ENCODE results near the gene PPP1R11.
"Not testable (repeated sequence)": the region's sequence is repeated elsewhere in the genome, so short reads cannot be mapped to it uniquely, and the experiment has no call there.

Gene PPP1R11, protein sequence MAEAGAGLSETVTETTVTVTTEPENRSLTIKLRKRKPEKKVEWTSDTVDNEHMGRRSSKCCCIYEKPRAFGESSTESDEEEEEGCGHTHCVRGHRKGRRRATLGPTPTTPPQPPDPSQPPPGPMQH

DNA sequence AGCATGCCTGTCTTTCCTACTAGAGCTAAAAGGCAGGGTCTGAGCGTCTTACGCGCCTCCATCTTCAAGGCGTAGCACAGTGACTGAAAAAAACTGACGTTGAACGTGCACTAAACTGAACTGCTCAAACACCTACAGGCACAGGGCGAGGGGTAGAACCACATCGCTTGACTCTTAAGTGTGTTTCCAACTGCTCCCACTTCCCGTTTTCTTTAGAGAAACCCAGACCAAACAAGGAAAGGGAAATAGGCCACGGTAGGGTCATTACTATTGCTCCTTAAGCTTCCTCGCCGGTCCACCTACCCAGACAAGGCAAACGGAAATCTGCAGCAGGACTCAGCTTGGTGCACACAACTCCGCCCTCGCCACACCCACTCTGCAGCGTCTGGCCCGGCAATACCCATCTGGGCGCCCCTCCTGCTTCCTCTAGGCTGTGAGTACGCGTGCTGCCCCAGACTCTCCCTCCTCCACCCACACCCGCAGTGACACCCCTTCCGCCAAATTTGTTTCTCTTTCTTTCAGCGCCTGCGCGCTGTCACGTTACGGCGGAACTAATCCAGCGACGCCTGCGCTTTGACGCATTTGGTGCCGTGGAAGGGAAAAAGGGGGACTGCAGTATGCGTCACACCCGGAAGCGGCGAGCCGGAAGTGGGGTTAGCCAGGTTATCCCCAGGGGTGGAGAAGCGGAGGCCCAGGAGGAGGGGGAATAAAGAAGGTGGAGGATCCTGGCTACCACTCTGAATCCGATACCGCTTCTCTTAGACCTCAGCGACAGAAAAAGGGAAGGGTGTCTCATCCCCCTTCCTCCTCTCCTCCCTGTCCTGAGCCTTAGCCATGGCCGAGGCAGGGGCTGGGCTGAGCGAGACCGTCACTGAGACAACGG, at the start of gene PPP1R11:
PPP1R11 (plus strand) TSS at position 622 of the 883 bp plus-strand sequence; CDS start at position 835, 213 bp downstream.
- peak; percentile 99 to 100 (median 99) for DNase-seq

DNA sequence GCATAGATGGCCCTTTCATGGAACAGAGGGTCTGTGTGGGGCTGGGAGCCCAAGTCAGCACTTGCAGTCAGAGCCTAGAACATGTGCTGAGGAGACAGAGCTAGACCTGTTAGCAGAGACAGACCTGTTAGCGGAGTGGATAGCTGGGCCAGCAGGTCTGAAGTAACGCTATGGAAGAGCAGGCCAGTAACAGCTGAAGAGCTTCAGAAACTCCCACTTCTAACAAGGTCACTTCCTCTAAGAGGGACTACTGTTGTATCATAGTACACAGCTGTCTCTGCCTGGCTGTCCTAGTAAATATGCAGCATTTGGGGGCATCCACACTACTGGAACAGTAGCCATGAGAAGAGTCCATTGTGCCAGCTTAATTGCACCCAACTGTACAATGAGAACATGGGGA, 47.2 kb upstream of the PPP1R11 start:
- no peak for DNase-seq

DNA sequence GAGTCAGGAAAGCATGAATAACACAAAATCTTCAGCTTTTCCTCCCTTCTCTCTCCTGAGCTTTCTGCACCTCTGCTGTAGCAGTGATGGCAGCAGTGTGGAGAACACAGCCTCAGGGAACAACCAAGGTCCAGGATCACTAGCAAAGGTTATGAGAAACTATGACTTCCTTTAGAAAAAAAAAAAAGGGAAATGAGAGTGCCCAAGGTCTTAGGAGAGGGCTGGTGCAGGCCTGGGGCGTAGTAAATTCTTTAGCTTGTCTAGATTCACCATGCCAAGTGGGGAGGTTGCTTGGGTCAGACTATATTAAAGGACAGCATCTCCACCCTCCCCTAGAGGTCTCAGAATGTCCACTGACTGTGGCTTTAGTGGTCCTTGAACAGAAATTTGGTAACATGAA, 46.4 kb upstream of the PPP1R11 start:
- DNase-seq = peak in 2 of 3 donors; percentile 12 to 28

DNA sequence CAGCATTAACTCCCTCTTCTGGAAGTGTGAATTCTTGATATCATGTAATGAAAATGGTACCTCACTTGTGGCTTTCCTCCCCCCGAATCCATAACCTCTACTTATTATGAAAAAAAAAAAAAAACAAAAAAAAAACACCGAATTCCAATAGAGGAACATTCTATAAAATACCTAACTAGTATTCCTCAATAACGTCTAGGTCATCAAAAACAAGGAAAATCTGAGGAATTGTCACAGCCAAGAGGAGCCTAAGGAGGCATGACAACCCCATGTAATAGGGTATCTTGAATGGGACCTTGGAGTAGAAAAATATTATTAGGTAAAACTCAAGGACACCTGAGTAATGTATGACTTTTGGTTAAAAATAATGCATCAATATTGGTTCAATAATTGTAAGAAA, 44.8 kb upstream of the PPP1R11 start:
- DNase-seq = no peak

DNA sequence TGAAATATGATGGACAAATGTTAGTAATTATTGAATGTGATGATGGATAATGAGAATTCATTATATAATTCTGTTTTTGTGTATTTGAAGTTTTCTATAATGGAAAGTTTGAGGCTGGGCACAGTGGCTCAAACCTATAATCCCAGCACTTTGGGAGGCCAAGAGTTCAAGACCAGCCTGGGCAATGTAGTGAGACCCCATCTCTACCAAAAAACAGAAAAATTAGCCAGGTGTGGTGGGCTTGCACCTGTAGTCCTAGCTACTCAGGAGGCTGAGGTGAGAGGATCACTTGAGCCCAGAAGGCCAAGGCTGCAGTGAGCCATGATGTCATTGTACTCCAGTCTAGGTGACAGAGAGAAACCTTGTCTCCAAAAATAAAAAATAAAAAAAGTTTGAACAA, 44.3 kb upstream of the PPP1R11 start:
- not testable (repeated sequence) for DNase-seq

DNA sequence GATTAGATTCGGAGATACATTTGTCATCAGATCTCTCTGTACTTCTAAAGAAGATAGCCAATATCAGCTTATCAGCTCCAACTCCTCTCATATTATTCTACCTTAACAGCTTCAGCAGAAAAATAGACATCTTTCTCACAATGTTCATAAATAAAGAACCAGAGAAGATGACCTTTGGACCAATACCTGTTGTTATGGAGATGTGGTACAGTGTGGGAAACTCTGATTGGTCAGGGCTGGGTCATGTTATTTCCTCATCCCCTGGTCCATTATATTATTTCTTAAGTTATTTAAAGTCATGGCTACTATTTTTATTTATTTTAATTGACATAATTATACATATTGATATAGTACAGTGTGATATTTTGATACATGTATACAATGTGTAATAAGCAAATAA, 41.8 kb upstream of the PPP1R11 start:
- no peak for DNase-seq

DNA sequence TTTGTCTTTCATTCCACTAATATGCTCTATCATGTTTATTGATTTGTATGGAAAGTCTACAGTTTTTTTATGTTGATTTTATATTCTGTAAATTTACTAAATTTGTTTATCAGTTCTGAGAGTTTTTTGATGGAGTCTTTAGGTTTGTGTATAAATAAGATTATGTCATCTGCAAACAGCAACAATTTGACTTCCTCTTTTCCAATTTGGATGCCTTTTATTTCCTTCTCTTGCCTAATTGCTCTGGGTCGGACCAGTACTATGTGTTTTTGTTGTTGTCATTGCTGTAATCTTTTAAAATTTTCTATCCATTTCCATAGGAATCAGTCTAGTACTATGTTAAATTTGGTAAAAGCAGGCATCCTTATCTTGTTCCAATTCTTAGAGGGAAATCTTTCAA, 37.4 kb upstream of the PPP1R11 start:
- peak; percentile 16 to 46 (median 40) for DNase-seq

DNA sequence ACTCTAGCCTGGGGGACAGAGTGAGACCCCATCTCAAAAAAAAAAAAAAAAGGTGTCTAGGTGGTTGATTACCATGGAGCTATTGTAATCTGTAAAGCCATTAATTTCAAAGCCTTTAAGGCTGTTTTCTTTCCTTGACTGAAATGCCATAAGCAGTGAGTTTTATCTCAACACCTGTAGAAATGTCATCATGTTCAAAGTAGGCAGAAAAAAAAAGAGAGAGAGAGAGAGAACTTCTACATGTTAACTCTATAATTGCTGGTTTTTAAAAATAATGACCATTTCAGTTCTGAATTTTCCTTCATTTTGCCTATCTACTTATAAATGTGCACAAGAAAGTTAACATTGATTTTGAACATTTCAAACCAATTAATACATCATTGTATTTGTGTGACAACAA, 35.6 kb upstream of the PPP1R11 start:
- DNase-seq = no peak

DNA sequence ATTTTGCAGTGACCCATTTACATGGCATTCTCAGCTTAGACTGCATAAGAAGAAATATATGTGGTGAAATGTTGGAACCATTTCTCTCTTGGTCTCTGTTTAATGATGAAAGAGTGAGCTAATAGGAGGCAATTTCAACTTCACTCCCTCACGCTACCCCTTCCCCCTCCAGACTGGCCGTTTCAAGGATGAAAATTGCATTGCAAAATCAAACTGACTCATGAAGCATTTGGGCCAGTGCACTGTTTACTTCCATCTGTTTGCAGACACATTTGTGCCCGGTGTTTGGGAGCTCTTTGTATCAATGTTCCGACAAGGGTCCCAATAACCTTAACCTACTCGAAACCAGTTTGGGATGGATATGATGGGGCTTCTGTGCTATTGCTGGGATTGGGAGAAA, 33.6 kb upstream of the PPP1R11 start:
- peak; percentile 65 to 87 (median 79) for DNase-seq

DNA sequence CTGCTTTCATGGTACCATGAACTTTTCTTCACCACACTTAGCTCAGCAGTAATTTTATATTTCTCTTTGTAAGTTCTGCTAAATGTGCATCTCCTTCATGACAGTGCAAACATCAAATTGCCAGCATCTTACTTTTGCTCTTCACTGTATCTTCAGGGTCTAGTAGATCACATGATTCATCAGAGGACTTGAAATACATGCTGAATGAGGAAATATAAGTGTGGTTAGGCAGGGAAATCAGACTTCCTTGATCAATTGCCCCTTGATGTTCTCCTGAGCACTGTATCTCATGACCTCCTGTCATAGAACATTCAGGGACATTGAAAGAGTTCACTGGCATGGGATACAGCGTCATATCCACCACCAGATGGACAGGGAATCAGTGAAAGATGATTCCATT, 31.2 kb upstream of the PPP1R11 start:
- DNase-seq = peak in 1 of 3 donors; percentile 18

DNA sequence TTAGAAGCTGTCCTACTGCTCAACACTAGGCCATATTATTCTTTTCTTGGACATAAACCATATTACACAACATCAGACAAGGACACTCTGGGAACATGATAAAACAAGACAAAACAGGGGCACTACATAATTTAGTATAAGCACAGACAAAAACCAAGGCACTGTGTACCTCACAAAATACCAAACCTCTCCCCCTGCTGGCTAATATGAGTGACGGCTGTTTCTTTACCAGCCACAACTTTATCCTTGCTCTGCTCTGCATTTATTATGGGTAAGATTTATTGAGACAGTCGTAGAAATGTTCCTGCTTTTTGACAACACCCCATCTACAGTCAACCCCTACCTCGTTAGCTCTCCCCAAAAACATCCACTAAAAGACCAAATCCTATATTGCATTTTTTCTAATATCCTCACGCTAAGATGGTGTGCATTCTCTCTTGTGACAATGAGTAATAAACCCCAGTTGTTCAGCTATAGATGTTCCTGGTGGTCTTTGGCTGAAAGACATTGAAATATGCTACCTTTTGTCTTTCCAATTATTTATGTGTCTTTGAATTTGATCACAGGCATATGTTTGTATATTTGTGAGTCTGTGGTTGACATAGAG, 29.7 kb upstream of the PPP1R11 start:
- DNase-seq = peak; percentile 36 to 56 (median 45)

DNA sequence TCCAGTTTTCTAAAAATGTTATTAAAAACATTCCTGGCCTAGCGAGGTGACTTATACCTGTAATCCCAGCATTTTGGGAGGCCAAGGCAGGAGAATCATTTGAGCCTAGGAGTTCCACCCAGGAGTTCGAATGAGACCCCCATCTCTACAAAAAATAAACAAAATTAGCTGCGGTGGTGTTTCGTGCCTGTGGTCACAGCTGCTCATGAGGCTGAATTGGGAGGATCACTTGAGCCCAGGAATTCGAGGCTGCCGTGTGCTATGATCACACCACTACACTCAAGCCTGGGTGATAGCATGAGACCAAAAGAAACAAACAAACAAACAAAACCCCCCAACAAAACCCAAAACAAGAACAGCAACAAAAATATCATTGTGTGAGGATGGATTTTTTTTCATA, 25.8 kb upstream of the PPP1R11 start:
- DNase-seq = no peak

DNA sequence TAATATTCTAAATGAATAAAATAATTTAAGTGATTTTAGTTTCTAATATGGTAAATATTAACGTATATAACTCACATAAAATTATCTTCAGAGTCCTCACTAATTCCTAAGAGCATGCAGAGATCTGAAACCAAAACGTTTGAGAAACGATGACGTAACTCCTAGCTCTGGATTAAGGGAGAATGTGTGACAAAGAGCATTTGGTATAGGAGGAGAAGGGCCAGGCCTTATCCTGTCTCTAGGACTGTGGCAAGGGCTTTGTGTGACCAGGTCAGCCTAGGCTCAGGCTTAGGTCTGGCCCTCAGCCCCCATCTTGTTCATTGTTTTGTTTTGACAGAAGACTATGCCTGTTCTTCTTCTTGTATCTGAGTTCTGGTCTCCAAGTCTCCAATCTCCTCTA, 25.2 kb upstream of the PPP1R11 start:
- DNase-seq = peak in 1 of 3 donors; percentile 29

DNA sequence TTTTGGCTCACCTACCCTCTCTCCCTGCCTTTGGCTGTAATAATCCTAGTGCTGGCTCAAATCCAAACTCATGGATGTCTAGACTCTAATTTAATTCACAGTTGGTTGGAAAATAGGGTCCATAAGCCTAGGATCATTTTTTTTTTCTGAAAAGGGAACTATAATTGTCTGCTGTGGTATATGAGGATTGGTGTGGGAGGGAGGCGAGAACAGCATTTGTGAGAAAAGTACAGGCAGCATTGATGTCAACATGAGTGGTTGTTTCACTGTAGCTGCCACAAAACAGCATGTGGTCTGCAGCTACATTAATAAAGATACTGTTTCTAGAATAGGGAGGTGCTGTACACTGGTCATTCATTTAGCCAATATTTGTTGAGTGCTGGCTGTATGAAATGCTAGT, 24.5 kb upstream of the PPP1R11 start:
- DNase-seq = peak; percentile 66 to 73 (median 71)

DNA sequence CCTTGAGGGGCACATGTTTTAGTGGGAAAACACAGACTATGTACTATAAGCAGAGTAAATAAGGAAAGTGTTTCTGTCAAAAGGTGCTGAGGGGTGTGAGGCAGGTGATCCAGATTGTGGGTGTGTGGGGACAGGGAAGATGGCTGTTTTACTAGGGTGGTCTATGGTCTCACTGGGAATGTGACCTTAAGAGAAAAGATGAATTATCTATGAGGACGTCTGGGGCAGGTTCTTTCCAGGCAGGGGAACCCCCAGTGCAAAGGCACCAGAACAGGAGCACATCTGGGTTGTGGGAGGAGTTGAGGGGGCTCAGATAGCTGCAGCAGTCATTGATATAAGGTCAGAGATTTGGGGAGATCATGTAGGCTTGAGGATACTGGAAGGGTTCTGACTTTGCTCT, 24.1 kb upstream of the PPP1R11 start:
- no peak for DNase-seq

DNA sequence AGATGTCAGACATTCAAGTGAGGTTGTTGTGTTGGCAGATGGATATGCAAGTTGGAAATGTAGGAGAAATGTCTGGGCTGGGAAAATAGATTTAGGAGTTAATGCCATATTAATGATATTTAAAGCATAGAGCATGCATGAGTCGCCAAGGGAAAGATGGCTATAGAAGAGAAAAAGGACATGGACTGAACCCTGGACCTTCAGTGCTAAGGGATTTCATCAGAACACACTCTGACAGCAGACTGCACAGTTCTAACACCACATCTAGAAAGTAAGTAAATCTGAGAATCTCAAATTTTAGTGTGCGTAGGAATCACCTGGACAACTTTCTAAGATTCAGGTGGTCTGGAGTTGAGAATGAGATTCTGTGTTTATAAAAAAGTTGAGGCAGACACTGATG, 23.3 kb upstream of the PPP1R11 start:
- DNase-seq = no peak

DNA sequence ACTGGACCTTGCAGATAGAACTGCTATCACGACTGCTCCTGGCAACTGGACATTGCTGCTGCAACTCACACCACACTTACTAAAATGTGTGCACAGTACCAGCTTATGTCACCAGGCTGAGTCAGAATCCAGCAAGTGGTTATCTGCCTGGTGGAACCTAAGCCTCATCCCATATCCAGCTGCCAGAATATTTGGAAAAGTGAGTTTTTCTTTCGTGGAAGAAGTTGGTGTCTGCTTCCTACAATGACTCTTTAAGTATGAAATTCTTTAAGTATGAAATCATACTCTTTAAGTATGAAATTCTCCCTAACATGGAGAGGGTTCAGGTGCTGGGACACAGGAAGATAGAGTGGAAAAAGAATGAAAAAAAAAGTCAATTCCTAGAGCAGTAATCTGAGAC, 22.4 kb upstream of the PPP1R11 start:
- no peak for DNase-seq

DNA sequence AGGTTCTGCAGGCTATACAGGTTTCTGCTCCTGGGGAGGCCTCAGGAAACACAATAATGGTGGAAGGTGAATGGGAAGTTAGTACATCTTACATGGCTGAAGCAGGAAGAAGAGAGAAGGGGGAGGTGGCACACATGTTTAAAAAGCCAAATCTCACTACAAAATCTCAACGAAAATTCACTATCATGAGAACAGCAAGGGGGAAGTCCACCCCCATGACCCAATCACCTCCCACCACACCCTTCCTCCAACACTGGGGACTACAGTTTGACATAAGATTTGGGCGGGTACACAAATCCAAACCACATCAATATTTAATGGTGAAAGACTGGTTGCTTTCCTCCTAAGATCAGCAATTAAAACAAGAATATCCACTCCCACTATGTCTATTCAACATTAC, 19.8 kb upstream of the PPP1R11 start:
- DNase-seq = peak; percentile 60 to 73 (median 67)

DNA sequence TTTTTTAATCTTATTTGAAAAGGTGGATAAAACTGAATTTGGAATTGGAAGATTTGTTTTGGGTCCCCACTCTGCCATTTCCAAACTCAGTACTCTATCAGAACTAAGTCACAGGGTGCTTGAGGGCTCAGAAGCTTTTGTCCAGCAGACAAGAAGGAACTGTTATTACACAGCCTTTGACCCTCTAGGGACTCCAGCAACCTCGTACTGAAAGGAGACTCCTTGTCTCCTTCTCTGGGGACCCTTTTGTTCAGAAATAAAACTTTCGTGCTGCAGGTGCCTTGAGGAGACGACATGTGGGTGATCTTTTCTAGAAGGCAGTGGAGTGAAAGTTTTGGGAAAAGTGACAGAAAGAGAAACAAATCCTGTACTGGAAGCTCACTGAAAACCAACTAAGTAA, 13.3 kb upstream of the PPP1R11 start:
- DNase-seq = no peak

DNA sequence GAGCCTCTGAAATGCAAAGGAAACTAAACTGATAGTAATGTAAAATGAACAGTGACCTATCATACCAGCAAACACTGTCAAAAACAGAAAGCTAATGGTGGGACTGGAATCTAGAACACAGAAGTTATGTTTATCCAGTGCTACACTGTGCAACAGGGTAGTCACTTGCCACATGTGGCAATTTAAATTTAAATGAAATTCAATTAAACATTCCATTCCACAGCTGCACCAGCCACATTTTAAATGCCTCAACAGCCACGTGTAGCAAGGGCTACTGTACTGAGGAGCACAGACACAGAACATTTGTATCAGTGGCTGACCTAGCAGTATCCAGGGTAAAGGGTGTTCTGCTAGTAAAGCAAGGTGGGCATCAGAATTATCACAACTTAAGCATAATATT, 11.5 kb upstream of the PPP1R11 start:
- no peak for DNase-seq

DNA sequence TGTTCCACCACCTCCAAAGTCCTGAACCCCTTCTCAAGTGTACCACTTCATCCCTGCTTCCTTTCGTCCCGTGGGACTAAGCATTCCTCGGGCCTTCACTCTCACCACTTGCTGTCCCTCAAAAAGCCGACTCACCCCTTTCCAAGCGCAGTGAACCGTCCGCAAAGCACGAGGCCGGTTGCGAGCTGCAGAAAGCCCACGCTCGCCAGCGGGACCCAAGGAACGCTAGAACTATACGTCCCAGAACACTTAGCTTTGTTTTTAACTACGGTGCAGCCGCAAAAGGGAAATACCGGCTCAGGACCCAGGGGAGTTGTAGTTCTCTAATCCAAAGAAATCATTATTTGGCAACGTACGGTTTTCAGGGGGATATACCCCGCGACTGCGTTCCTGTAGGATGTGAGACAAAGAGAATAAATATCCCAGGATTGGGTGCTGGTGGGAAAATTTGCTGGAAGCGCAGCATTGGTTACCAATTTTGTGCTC, 6.3 kb upstream of the PPP1R11 start:
- peak; percentile 59 to 72 (median 59) for DNase-seq

DNA sequence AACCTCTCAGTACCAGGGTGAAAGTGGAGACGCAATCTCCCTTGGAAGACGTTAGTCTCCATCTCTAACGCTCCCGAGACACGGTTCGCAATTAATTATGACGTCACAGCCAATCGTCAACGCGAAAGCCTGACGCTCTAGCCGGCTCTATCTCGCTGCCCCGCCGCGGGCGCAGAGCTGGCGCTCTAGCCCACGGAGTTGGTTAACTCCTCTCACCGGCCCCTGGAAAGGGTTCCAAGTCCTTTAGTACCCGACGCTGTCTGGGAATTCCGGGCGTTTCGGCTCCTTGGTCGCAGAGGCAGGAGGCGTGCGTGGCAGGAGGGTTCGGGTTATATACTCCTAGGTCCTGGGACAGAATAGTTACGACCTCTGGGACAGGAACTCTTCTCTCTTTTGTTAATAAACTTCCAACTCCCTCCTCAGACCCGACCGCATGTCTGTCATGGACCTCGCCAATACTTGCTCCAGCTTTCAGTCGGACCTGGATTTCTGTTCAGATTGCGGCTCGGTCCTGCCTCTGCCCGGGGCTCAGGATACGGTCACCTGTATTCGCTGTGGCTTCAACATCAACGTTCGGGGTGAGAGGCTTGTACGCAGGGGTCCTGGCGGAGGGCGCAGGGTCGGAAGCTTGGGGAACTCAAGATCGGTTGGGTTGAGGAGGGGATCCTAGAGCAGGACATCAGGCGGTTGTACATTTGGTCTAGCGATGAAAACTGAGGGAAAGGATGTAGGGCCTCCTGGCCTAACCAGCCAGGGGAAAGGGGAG, 5.7 kb upstream of the PPP1R11 start, which contains the start of gene POLR1H:
POLR1H (plus strand) TSS at position 174 of the 766 bp plus-strand sequence; CDS start at position 434, 260 bp downstream.
- DNase-seq = peak; percentile 97 to 99 (median 98)
